ENCODE measurements around the gene KLHDC8B.

Gene KLHDC8B

DNA sequence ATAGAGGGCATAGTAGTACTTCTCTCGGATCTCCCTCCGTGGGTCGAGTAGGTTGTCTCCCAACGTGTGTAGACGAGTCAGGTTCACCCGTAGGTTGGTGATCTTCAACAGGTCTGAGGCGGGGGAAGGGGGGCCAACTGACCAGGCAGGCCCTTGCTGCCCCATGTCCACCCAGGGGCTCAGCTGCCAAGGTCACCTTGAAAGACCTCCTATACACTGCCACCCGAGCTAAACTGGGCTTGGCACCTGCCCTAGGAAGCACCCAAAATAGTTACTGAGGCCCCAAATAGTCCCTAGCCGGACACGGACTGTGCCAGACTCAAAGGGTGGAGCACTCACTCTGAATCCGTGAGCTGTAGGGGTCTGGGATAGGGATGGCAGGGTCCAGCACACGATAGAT lies 40.4 kb upstream of the KLHDC8B start:
- TF ChIP-seq, protein P1, sequence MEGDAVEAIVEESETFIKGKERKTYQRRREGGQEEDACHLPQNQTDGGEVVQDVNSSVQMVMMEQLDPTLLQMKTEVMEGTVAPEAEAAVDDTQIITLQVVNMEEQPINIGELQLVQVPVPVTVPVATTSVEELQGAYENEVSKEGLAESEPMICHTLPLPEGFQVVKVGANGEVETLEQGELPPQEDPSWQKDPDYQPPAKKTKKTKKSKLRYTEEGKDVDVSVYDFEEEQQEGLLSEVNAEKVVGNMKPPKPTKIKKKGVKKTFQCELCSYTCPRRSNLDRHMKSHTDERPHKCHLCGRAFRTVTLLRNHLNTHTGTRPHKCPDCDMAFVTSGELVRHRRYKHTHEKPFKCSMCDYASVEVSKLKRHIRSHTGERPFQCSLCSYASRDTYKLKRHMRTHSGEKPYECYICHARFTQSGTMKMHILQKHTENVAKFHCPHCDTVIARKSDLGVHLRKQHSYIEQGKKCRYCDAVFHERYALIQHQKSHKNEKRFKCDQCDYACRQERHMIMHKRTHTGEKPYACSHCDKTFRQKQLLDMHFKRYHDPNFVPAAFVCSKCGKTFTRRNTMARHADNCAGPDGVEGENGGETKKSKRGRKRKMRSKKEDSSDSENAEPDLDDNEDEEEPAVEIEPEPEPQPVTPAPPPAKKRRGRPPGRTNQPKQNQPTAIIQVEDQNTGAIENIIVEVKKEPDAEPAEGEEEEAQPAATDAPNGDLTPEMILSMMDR (conservative IDR thresholded peaks at IDR 0.05): no peak
- no peak for TF ChIP-seq ZFX (IDR thresholded peaks at IDR 0.05)
- no peak overlapping the region for H3K27ac ChIP-seq

DNA sequence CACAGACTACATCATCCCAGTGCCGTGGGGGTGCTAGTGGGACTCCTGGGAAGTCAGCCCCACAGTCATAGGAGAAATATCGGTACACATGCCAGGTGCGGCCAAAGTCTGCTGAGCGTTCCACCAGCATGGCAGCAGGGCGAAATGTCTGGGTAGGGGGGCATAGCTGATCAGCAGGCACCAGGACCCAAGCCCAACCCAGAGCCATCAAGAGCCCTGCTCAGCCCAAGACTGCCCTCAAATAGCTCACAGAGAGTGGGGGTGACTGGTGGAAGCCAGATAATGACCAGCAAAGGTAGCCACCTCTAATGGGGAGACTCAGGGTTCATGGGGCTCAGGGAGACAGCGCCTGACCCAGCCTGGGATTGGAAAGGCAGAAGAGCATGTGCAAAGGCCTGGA lies 39.8 kb upstream of the KLHDC8B start:
- H3K27ac ChIP-seq: no peak overlapping the region; the same call in 1 of the 2 replicates

DNA sequence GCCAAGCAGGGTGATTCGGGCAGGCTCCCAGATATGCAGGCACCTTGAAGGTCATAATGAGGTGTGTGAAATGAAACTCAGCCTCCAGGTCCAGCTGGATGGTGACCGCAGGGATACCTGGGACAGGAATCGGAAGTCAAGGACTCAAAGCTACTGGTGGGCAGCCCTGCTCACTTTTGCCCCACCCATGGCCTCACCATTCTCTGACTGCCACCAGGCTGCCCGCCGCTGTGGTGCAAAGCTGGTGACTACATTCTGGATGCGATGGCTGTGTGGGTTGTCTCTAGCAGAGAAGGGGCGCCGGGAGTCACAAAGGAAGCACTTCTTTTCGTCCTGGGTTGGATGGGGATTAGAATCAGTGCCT lies 39.3 kb upstream of the KLHDC8B start:
- peak overlapping the region; percentile 53 for H3K27ac ChIP-seq
- TF ChIP-seq ZFX (IDR thresholded peaks at IDR 0.05): no peak
- TF ChIP-seq, protein P1 (conservative IDR thresholded peaks at IDR 0.05): no peak

More for the DNA sequence above, 39.8 kb upstream of the KLHDC8B start:
- no peak for TF ChIP-seq ZFX (IDR thresholded peaks at IDR 0.05)
- TF ChIP-seq, protein P1 (conservative IDR thresholded peaks at IDR 0.05): no peak

DNA sequence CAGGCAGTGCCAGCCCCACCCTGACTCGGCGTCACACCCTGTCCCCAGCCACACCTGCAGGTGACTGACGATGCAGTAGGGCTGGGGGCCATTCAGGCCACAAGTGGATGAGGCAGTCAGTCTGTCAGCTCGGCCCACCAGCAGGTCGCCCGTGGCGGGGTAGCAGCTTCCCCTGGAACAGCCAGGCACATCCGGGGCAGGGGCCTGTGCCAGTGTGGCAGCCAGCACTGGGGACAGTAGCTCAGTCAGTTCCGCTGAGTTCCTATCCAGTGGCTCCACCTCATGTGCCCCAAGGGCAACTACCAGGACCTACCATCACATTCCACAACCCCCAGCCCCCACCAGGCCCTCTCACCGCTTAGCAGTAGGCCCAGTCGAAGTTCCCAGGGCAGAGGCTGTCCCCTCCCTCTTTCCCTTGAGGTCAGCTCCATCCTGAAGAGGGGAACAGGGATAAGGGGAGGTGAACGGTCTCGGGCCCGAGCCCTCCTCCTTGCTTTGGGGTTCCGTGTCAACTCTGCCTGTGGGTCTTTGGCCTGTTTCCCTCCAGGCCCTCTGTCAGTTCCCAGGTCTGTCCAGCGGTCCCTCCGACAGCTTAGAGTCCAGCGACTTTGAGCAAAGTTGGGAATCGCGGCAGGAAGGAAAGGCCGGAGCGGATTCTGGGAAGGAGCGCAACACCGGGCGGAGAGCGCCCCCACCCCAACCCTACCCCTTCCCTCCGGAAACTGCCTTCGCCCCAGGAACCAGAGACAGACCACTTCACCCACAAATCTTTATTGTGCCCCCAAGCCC lies 38.8 kb upstream of the KLHDC8B start, which contains the start of gene LAMB2:
Gene LAMB2 (minus strand): TSS at position 614 of the 789 bp plus-strand sequence. CDS start 183 bp downstream, at position 431.
- peak within 1 kb of the TSS; percentile 53 for H3K27ac ChIP-seq
- TF ChIP-seq ZFX (IDR thresholded peaks at IDR 0.05): peak; percentile 32; the same call in 1 of the 2 replicates
- TF ChIP-seq, protein P1 (conservative IDR thresholded peaks at IDR 0.05): no peak; the same call in 1 of the 2 replicates

DNA sequence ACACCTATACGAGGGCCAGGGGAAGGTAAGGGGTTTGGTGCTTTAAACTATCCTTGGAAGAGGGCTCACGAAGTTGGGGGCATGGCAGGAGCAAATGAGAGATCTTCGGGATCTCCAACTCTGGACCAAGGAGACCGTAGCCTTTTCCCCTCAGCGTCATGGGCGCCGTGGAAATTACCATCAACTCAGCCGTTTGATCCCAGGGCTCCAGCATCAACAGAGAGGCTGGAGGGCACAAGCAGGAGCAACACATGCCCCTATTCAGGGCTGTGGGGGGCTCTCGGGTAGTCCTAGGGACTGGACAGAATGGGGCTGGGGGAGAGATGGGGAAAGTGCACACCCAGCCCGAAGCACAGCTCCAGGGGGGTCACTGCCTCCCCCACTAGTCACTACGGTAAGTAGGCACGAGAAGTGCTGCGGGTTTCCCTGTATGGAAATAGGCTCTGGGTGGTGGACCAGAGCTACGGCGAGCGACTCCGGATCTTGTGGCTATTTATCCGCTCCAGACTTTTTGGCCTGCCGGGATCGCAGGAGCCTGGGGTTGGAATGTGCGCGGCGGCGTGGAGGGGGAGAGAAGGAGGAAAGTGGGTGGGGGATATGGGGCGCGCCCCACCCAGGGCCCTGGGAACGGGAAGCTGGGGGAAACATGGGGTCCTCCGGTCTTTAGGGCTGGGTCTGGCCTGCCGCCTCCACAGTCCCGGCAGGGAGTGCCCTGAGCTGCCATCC lies 38.0 kb upstream of the KLHDC8B start:
- peak overlapping the region; percentile 53 for H3K27ac ChIP-seq
- no peak for TF ChIP-seq ZFX (IDR thresholded peaks at IDR 0.05)
- TF ChIP-seq, protein P1 (conservative IDR thresholded peaks at IDR 0.05): no peak

DNA sequence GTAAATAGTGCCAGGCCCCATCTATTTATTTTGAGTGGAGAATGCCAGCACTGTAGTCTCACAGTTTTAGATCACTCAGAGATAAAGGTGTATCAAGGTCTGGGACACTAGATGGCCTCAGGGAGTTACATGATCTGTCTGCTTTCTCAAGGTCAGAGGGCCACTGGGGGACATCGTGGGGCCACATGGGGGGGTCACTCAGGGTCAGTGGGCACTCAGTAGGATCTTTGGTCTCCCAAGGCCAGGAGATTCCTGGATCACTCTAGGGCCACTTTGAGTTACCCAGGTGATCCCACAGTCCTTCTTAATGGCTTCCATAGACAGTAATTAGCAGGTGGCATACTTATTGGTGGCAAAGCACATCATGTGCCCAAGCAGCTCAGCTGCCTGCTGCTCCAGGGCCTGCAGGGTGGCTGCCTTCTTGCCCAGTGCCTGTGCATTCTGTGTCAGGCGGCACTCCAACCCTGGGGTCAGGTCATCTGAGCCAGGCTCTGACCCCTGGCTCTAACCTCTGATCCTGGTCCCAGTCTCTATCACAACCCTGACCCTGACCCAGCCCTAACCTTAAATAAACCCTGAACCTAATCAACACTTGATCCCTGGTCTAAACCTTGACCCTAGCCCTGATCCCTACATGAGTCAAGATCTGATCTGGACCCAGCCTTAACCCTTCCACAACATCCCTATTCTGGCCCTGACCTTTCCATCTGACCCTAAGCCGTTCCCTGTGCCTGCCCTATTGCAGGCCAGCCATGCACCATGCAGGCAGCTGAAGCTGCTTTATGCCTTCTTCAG lies 36.7 kb upstream of the KLHDC8B start:
- peak overlapping the region; percentile 8 for H3K27ac ChIP-seq
- no peak for TF ChIP-seq ZFX (IDR thresholded peaks at IDR 0.05)
- TF ChIP-seq, protein P1 (conservative IDR thresholded peaks at IDR 0.05): no peak

All from C4-2B (cell line).